Activated B cell treated with CpG ODN at 0.5 μM for 24 hours (primary cell): ENCODE results near the gene MGAT5. TPM values are rescaled to one million over a fixed set of nuclear protein-coding genes. Genes with fewer than 3 reads are reported as not detected.

ENCODE experiments used
- ATAC-seq: fragments of 200-7000 bp; cut with Tn5 transposase; one replicate; pipeline ENCODE4 v1.10.0; 2021; ENCODE audit warnings: low read depth, mild to moderate bottlenecking, moderate library complexity
- CTCF ChIA-PET: fragments of 350-600 bp; sonication (Branson Sonifier 250); formaldehyde crosslinking; loops from one replicate; lab custom pipeline; 2021; ENCODE audit warnings: antibody characterized with exemption; lab: Charles Lee
- POLR2A ChIA-PET: fragments of 350-600 bp; sonication (Branson Sonifier 250); formaldehyde crosslinking; loops from one replicate; lab custom pipeline; 2021; ENCODE audit warnings: antibody characterized with exemption; lab: Charles Lee
- DNase-seq: peaks from one replicate; pipeline ENCODE4 v3.0.0; 2022
- H3K27ac Mint-ChIP-seq: one replicate; pipeline ENCODE4 v1.8.0; 2020; ENCODE audit warnings: mixed read lengths
- H3K27me3 Mint-ChIP-seq: one replicate; pipeline ENCODE4 v1.8.0; 2021; ENCODE audit warnings: mixed read lengths
- H3K36me3 Mint-ChIP-seq: one replicate; pipeline ENCODE4 v1.8.0; 2021; ENCODE audit warnings: low read depth, mixed read lengths
- H3K4me1 Mint-ChIP-seq: one replicate; pipeline ENCODE4 v1.8.0; 2021; ENCODE audit warnings: mixed read lengths
- H3K4me3 Mint-ChIP-seq: one replicate; pipeline ENCODE4 v1.8.0; 2020; ENCODE audit warnings: mild to moderate bottlenecking, mixed read lengths
- H3K9me3 Mint-ChIP-seq: one replicate; pipeline ENCODE4 v1.8.0; 2020; ENCODE audit warnings: mixed read lengths
- CTCF ChIP-seq: fragments of 200-600 bp; IDR thresholded peaks from one replicate; pipeline ENCODE4 v1.8.0; 2022; ENCODE audit warnings: antibody characterized with exemption, mild to moderate bottlenecking
- intact Hi-C: fragments of 100-400 bp; cut with micrococcal nuclease; formaldehyde crosslinking; loops from one replicate; pipeline ENCODE4 v1.15.1; 2024
- total RNA-seq: library from RNA; stranded (reverse); gene quantifications from 2 replicates; pipeline ENCODE4 v1.2.3, GENCODE V29; 2022

Gene MGAT5
- total RNA-seq, 1 donor from 2014 or later = 66.7 TPM

GRCh38 chr2:134379293-134379692 is 125.4 kb downstream of the MGAT5 start:
- no peaks in the 10 kb centered on the region for H3K9me3 Mint-ChIP-seq
- intact Hi-C loops = no loop called here
- no peak overlapping the region for H3K4me3 Mint-ChIP-seq
- CTCF ChIA-PET = interaction anchor here (1.2 kb wide), 1 partner anchor 32 kb away, joined by 3 read pairs; no protein-coding TSS in a partner anchor
- H3K27ac Mint-ChIP-seq = peak overlapping the region; percentile 15
- no peak for ATAC-seq
- POLR2A ChIA-PET = no interaction called here
- DNase-seq = no peak
- H3K36me3 Mint-ChIP-seq = peaks cover 86% of the 10 kb centered on the region
- no peaks in the 10 kb centered on the region for H3K4me1 Mint-ChIP-seq
- H3K27me3 Mint-ChIP-seq = no peaks in the 10 kb centered on the region
- TF ChIP-seq CTCF = no peak

- Mint-ChIP-seq H3K9me3 (no peaks in the 10 kb centered on the region), H3K4me1 (no peaks in the 10 kb centered on the region), H3K27ac (no peak overlapping the region)
Measured at GRCh38 chr2:134379722-134380121, 125.8 kb downstream of the MGAT5 start.

GRCh38 chr2:134381141-134381540 is 127.3 kb downstream of the MGAT5 start:
- DNase-seq (no peak), ATAC-seq (no peak)
- no peaks in the 10 kb centered on the region for H3K4me1 Mint-ChIP-seq
- H3K27ac Mint-ChIP-seq = no peak overlapping the region
- H3K36me3 Mint-ChIP-seq = peaks cover 83% of the 10 kb centered on the region
- CTCF ChIA-PET = no interaction called here
- no peaks in the 10 kb centered on the region for H3K27me3 Mint-ChIP-seq
- POLR2A ChIA-PET = no interaction called here
- intact Hi-C loops = no loop called here
- H3K4me3 Mint-ChIP-seq = no peak overlapping the region
- H3K9me3 Mint-ChIP-seq = no peaks in the 10 kb centered on the region
- TF ChIP-seq CTCF = no peak

More at GRCh38 chr2:134379722-134380121, 125.8 kb downstream of the MGAT5 start:
- intact Hi-C loops = no loop called here
- ChIA-PET CTCF (interaction anchor here (1.2 kb wide), 1 partner anchor 31 kb away, joined by 3 read pairs; no protein-coding TSS in a partner anchor), POLR2A (no interaction called here)
- ATAC-seq (no peak), DNase-seq (no peak)
- Mint-ChIP-seq H3K4me3 (no peak overlapping the region), H3K36me3 (peaks cover 84% of the 10 kb centered on the region), H3K27me3 (no peaks in the 10 kb centered on the region)
- no peak for TF ChIP-seq CTCF

GRCh38 chr2:134384131-134384530 is 130.3 kb downstream of the MGAT5 start:
- no peaks in the 10 kb centered on the region for H3K9me3 Mint-ChIP-seq
- no peak for TF ChIP-seq CTCF
- DNase-seq (no peak), ATAC-seq (no peak)
- no peak overlapping the region for H3K27ac Mint-ChIP-seq
- H3K4me1 Mint-ChIP-seq = no peaks in the 10 kb centered on the region
- no peak overlapping the region for H3K4me3 Mint-ChIP-seq
- CTCF ChIA-PET = no interaction called here
- H3K27me3 Mint-ChIP-seq = no peaks in the 10 kb centered on the region
- peaks cover 69% of the 10 kb centered on the region for H3K36me3 Mint-ChIP-seq
- intact Hi-C loops = no loop called here
- POLR2A ChIA-PET = no interaction called here

- no peaks in the 10 kb centered on the region for H3K27me3 Mint-ChIP-seq
- no peak for TF ChIP-seq CTCF
- H3K9me3 Mint-ChIP-seq = no peaks in the 10 kb centered on the region
- DNase-seq (no peak), ATAC-seq (no peak)
- CTCF ChIA-PET = no interaction called here
- H3K36me3 Mint-ChIP-seq = peaks cover 62% of the 10 kb centered on the region
- peaks cover 6% of the 10 kb centered on the region for H3K4me1 Mint-ChIP-seq
- intact Hi-C loops = no loop called here
- POLR2A ChIA-PET = no interaction called here
- no peak overlapping the region for H3K4me3 Mint-ChIP-seq
- no peak overlapping the region for H3K27ac Mint-ChIP-seq
Measured at GRCh38 chr2:134385195-134385594, 131.3 kb downstream of the MGAT5 start.
